A549 treated with dexamethasone at 1 μM for 4 hours (cell line): ENCODE data around the gene SARS2. TPM values are rescaled to one million over a fixed set of nuclear protein-coding genes. Genes with fewer than 3 reads are reported as not detected.

ENCODE experiments used
- total RNA-seq: library from RNA; stranded (reverse); fragments of 200-300 nt; extraction: Qiagen RNA extraction; gene quantifications from 5 replicates; pipeline ENCODE4 v1.2.3, GENCODE V29; 2022

Gene SARS2
- 39.3 to 52.1 TPM (median 51.6 TPM) in 5 replicates for total RNA-seq

GRCh38 chr19:38929929-38930775 lies at the start of gene SARS2:
SARS2 (minus strand) TSS chr19:38930763; CDS start chr19:38930736, 27 bp downstream.

GRCh38 chr19:38975214-38975860 lies 44.8 kb upstream of the SARS2 start, which contains the start of gene FBXO17:
FBXO17 (minus strand) TSS chr19:38975742; CDS start chr19:38950319, 25,423 bp downstream.

GRCh38 chr19:38930776-38931520 lies 385 bp upstream of the SARS2 start, which contains the start of gene MRPS12:
MRPS12 (plus strand) TSS chr19:38930944; CDS start chr19:38931295, 351 bp downstream.

GRCh38 chr19:38899447-38900201 lies 30.9 kb downstream of the SARS2 start, which contains the start of the genes NFKBIB and SIRT2:
NFKBIB (plus strand) TSS chr19:38899969; CDS start chr19:38900033, 64 bp downstream.
SIRT2 (minus strand) TSS chr19:38899618; CDS start chr19:38899521, 97 bp downstream.

GRCh38 chr19:38877781-38878574 lies 52.6 kb downstream of the SARS2 start, which contains the start of gene RINL:
RINL (minus strand) TSS chr19:38878275; CDS start chr19:38876742, 1,533 bp downstream.

Other genes with a start within 250 kb of the SARS2 start
- gene CAPN12, start 186.3 kb downstream of the SARS2 start, total RNA-seq = 5.3 to 6.5 TPM (median 6.0 TPM) in 5 replicates
- 0.25 to 0.40 TPM in 2 of 5 replicates, not detected in the others for gene LGALS7, start 157.2 kb downstream of the SARS2 start, total RNA-seq
- 0.27 to 0.62 TPM in 2 of 5 replicates, not detected in the others for gene LGALS7B, start 141.6 kb downstream of the SARS2 start, total RNA-seq
- gene LGALS4, start 117.8 kb downstream of the SARS2 start, total RNA-seq = 0.21 to 0.53 TPM (median 0.42 TPM) in 5 replicates
- 307 to 375 TPM (median 319 TPM) in 5 replicates for gene ECH1, start 99.0 kb downstream of the SARS2 start, total RNA-seq
- gene HNRNPL, start 80.8 kb downstream of the SARS2 start, total RNA-seq = 319 to 365 TPM (median 326 TPM) in 5 replicates
- 2.1 to 3.9 TPM (median 2.6 TPM) in 5 replicates for gene RINL, start 52.5 kb downstream of the SARS2 start, total RNA-seq
- gene SIRT2, start 31.1 kb downstream of the SARS2 start, total RNA-seq = 32.1 to 38.1 TPM (median 35.6 TPM) in 5 replicates
- 59.1 to 111 TPM (median 94.5 TPM) in 5 replicates for gene NFKBIB, start 30.8 kb downstream of the SARS2 start, total RNA-seq
- 0.40 to 0.88 TPM (median 0.74 TPM) in 5 replicates for gene CCER2, start 18.6 kb downstream of the SARS2 start, total RNA-seq
- gene MRPS12, start 181 bp upstream of the SARS2 start, total RNA-seq = 194 to 269 TPM (median 223 TPM) in 5 replicates
- gene FBXO17, start 45.0 kb upstream of the SARS2 start, total RNA-seq = 56.0 to 78.7 TPM (median 73.9 TPM) in 5 replicates
- 2.1 to 4.5 TPM (median 3.7 TPM) in 5 replicates for gene FBXO27, start 101.8 kb upstream of the SARS2 start, total RNA-seq
- gene ACP7, start 153.6 kb upstream of the SARS2 start, total RNA-seq = 0.02 to 0.07 TPM (median 0.05 TPM) in 5 replicates
- 70.5 to 147 TPM (median 134 TPM) in 5 replicates for gene PAK4, start 195.0 kb upstream of the SARS2 start, total RNA-seq